Measurements from ENCODE around the gene CHRNE. TPM values are rescaled to one million over a fixed set of nuclear protein-coding genes. Genes with fewer than 3 reads are reported as not detected.

CHRNE gene
- total RNA-seq, 2 experiments from 2014 or later = 0.25 to 0.42 TPM

DNA sequence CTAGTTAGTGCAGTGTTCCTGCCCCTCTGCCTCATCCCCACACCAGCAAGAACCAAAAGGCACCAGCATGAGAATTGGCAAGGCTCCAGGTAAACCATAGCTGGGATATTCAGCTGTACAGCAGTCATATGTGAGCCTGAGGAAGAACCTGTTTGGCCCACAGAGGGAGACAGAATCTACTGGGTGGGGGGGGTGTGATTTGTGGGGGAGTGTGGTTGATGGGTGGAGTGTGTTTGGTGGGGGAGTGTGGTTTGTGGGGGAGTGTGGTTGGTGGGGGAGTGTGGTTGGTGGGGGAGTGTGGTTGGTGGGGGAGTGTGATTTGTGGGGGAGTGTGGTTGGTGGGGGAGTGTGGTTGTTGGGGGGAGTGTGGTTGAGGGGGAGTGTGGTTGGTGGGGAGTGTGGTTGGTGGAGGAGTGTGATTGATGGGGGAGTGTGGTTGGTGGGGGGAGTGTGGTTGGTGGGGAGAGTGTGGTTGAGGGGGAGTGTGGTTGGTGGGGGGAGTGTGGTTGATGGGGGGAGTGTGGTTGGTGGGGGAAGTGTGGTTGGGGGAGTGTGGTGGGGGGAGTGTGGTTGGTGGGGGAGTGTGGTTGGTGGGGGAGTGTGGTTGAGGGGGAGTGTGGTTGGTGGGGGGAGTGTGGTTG, 50.2 kb downstream of the CHRNE start:
- Mint-ChIP-seq H3K27ac (peak overlapping the region; percentile 76), H3K9me3 (peaks cover 6% of the 10 kb centered on the region), H3K4me3 (peak overlapping the region; percentile 6), H3K4me1 (peaks cover 16% of the 10 kb centered on the region), H3K36me3 (ENCODE audit: low read depth) (peaks cover 39% of the 10 kb centered on the region), H3K27me3 (no peaks in the 10 kb centered on the region)
- no peak for DNase-seq
- ChIA-PET POLR2A (no interaction called here), CTCF (interaction anchor here (1.1 kb wide), 1 partner anchor 11 kb away, joined by 4 read pairs; no protein-coding TSS in a partner anchor)

GRCh38 chr17:4851084-4851483, 51.8 kb downstream of the CHRNE start:
- no peak overlapping the region for H3K4me3 Mint-ChIP-seq
- peaks cover 6% of the 10 kb centered on the region for H3K9me3 Mint-ChIP-seq
- CTCF ChIA-PET = interaction anchor here (1.4 kb wide), 1 partner anchor 61 kb away, joined by 3 read pairs; no protein-coding TSS in a partner anchor
- POLR2A ChIA-PET = no interaction called here
- peaks cover 31% of the 10 kb centered on the region for H3K36me3 Mint-ChIP-seq (ENCODE audit: low read depth)
- H3K4me1 Mint-ChIP-seq = peaks cover 16% of the 10 kb centered on the region
- DNase-seq = no peak
- no peak overlapping the region for H3K27ac Mint-ChIP-seq
- no peaks in the 10 kb centered on the region for H3K27me3 Mint-ChIP-seq

GRCh38 chr17:4850246-4850645, 52.7 kb downstream of the CHRNE start:
- no peak overlapping the region for H3K27ac Mint-ChIP-seq
- POLR2A ChIA-PET = no interaction called here

DNA sequence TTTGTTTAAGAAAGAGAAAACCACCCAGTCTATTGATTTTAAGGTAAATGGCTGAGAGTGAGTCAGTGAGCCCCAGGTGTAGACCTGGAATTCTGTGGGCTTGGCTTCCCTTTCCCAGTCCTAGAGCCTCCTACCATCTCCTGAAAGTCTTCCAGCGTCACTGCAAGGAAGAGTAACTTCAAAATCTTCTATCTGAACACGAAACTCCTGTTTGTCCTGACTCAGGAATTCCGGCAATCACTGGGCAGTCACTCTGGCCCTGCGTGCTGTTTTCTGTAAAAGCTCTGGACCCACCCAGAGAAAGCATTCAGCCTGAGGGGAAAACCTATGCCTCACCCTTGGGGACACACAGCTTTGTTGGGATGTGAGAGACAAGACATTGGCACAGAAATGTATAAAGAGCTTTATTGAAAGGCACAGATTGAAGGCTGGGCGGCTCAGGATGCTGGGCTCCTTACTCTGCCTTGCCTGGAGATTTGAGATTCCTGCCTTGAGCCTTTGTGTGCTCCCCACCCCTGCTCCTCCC, 53.8 kb downstream of the CHRNE start:
- peaks cover 32% of the 10 kb centered on the region for H3K36me3 Mint-ChIP-seq (ENCODE audit: low read depth)
- no peak overlapping the region for H3K27ac Mint-ChIP-seq
- H3K4me3 Mint-ChIP-seq = no peak overlapping the region
- DNase-seq = no peak
- H3K4me1 Mint-ChIP-seq = peaks cover 12% of the 10 kb centered on the region
- POLR2A ChIA-PET = no interaction called here
- CTCF ChIA-PET = interaction anchor here (1.6 to 2.9 kb wide), 4 partner anchors 10 to 59 kb away, joined by 4 to 10 read pairs (median 6); no protein-coding TSS in a partner anchor
- H3K27me3 Mint-ChIP-seq = no peaks in the 10 kb centered on the region
- H3K9me3 Mint-ChIP-seq = peaks cover 6% of the 10 kb centered on the region

More at GRCh38 chr17:4850246-4850645, 52.7 kb downstream of the CHRNE start:
- H3K36me3 Mint-ChIP-seq (ENCODE audit: low read depth) = peaks cover 34% of the 10 kb centered on the region
- DNase-seq = no peak
- CTCF ChIA-PET = interaction anchor here (1.7 to 1.8 kb wide), 2 partner anchors 24 to 60 kb away, joined by 4 to 5 read pairs; no protein-coding TSS in a partner anchor
- H3K9me3 Mint-ChIP-seq = peaks cover 6% of the 10 kb centered on the region
- no peak overlapping the region for H3K4me3 Mint-ChIP-seq
- H3K27me3 Mint-ChIP-seq = no peaks in the 10 kb centered on the region
- H3K4me1 Mint-ChIP-seq = peaks cover 16% of the 10 kb centered on the region

Other genes starting within 250 kb of the CHRNE start
- 10 to 100 TPM; 61.6 to 73.2 TPM for gene PELP1, start 199.0 kb downstream of the CHRNE start, total RNA-seq
- gene ARRB2, start 192.5 kb downstream of the CHRNE start, total RNA-seq = 100 to 1,000 TPM; 323 to 336 TPM
- 10 to 100 TPM; 19.6 to 23.6 TPM for gene MED11, start 171.7 kb downstream of the CHRNE start, total RNA-seq
- under 1 TPM in 1 of 2 experiments, not detected in 1; 0.07 TPM for gene ZMYND15, start 163.3 kb downstream of the CHRNE start, total RNA-seq
- 1 to 10 TPM in 1 of 2 experiments, under 1 TPM in 1; 0.94 to 1.6 TPM for gene CXCL16, start 163.2 kb downstream of the CHRNE start, total RNA-seq
- gene TM4SF5, start 131.2 kb downstream of the CHRNE start, total RNA-seq = not detected
- gene VMO1, start 116.7 kb downstream of the CHRNE start, total RNA-seq = under 1 TPM in 1 of 2 experiments, not detected in 1; 0.32 TPM
- not detected for gene GLTPD2, start 114.1 kb downstream of the CHRNE start, total RNA-seq
- 100 to 1,000 TPM in 1 of 2 experiments, 10 to 100 TPM in 1; 95.3 to 115 TPM for gene PSMB6, start 106.9 kb downstream of the CHRNE start, total RNA-seq
- 10 to 100 TPM; 16.6 to 17.3 TPM for gene PLD2, start 95.9 kb downstream of the CHRNE start, total RNA-seq
- gene MINK1, start 69.8 kb downstream of the CHRNE start, total RNA-seq = 100 to 1,000 TPM; 112 to 133 TPM
- under 1 TPM; 0.77 to 0.92 TPM for gene C17orf107, start 3.6 kb downstream of the CHRNE start, total RNA-seq
- not detected for gene GP1BA, start 29.2 kb upstream of the CHRNE start, total RNA-seq
- 10 to 100 TPM; 73.0 to 75.3 TPM for gene SLC25A11, start 36.9 kb upstream of the CHRNE start, total RNA-seq
- 100 to 1,000 TPM; 254 to 273 TPM for gene RNF167, start 37.2 kb upstream of the CHRNE start, total RNA-seq
- 1,000 to 10,000 TPM; 2,428 to 2,438 TPM for gene PFN1, start 45.4 kb upstream of the CHRNE start, total RNA-seq
- gene ENO3, start 48.0 kb upstream of the CHRNE start, total RNA-seq = 10 to 100 TPM; 44.9 to 54.8 TPM
- gene SPAG7, start 64.7 kb upstream of the CHRNE start, total RNA-seq = 10 to 100 TPM; 47.7 to 53.6 TPM
- gene CAMTA2, start 84.6 kb upstream of the CHRNE start, total RNA-seq = 10 to 100 TPM; 58.2 to 62.7 TPM
- under 1 TPM; 0.35 to 0.50 TPM for gene INCA1, start 94.4 kb upstream of the CHRNE start, total RNA-seq
- gene KIF1C, start 94.9 kb upstream of the CHRNE start, total RNA-seq = 10 to 100 TPM; 36.6 to 48.8 TPM
- gene SLC52A1, start 132.3 kb upstream of the CHRNE start, total RNA-seq = under 1 TPM; 0.48 to 0.82 TPM
- 1 to 10 TPM; 6.5 to 7.5 TPM for gene ZFP3, start 175.4 kb upstream of the CHRNE start, total RNA-seq
- 10 to 100 TPM in 1 of 2 experiments, 1 to 10 TPM in 1; 9.3 to 12.0 TPM for gene ZNF232, start 208.8 kb upstream of the CHRNE start, total RNA-seq
- gene USP6, start 212.9 kb upstream of the CHRNE start, total RNA-seq = under 1 TPM; 0.05 to 0.06 TPM

Data from activated CD4-positive, alpha-beta T cell treated with anti-CD3 and anti-CD28 coated beads, Interleukin-2, amount 10 ng/mL, durations not matched to agents 7 days and 5 days (primary cell).